Ishikawa (cell line): ENCODE results near the gene MLN.

Experiments used
- CEBPB ChIP-seq: IDR thresholded peaks from 2 replicates; pipeline ENCODE4 v1.6.1; 2012
- CREB1 ChIP-seq: IDR thresholded peaks from 2 replicates; pipeline ENCODE4 v1.6.1; 2012; ENCODE audit warnings: low read depth
- EGR1 ChIP-seq: IDR thresholded peaks from 2 replicates; pipeline ENCODE4 v1.6.1; 2012
- EP300 ChIP-seq: IDR thresholded peaks from 2 replicates; pipeline ENCODE4 v1.6.1; 2012; ENCODE audit warnings: borderline replicate concordance
- FOXM1 ChIP-seq: IDR thresholded peaks from 2 replicates; pipeline ENCODE4 v1.6.1; 2012; ENCODE audit warnings: low read depth, borderline replicate concordance
- RAD21 ChIP-seq: IDR thresholded peaks from 2 replicates; pipeline ENCODE4 v1.6.1; 2012; ENCODE audit warnings: low read depth
- TAF1 ChIP-seq: IDR thresholded peaks from 2 replicates; pipeline ENCODE4 v1.6.1; 2012; ENCODE audit warnings: low read depth, mild to moderate bottlenecking
- TEAD4 ChIP-seq: IDR thresholded peaks from 2 replicates; pipeline ENCODE4 v1.6.1; 2012
- YY1 ChIP-seq: IDR thresholded peaks from 2 replicates; pipeline ENCODE4 v1.6.1; 2012; ENCODE audit warnings: low read depth
- TF ChIP-seq, protein P1 (sequence below): IDR thresholded peaks from 2 replicates; pipeline ENCODE4 v1.6.1; 2012
- TF ChIP-seq, protein P2 (sequence below): IDR thresholded peaks from 2 replicates; pipeline ENCODE4 v1.6.1; 2012; ENCODE audit warnings: low read depth, mild to moderate bottlenecking

DNA sequence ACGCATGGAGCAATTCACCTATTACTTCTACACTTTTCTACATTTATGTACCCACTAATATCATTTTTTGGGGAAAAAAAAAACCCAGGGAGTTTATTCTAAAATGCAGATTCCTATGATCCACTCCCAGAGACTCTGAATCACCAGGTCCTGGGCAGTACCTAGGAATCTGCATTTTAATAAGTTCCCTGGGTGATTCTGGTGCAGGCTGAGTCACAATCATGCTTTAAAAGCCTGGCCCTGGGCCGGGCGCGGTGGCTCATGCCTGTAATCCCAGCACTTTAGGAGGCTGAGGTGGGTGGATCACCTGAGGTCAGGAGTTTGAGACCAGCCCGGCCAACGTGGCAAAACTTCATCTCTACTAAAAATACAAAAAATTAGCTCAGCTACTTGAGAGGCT is 43.3 kb upstream of the MLN start:
- TF ChIP-seq YY1 (no peak), CEBPB (no peak), TEAD4 (no peak), TAF1 (no peak), EGR1 (no peak), CREB1 (no peak), FOXM1 (no peak), RAD21 (no peak), EP300 (no peak)
- TF ChIP-seq, protein P1, sequence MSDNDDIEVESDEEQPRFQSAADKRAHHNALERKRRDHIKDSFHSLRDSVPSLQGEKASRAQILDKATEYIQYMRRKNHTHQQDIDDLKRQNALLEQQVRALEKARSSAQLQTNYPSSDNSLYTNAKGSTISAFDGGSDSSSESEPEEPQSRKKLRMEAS: no peak
- TF ChIP-seq, protein P2, sequence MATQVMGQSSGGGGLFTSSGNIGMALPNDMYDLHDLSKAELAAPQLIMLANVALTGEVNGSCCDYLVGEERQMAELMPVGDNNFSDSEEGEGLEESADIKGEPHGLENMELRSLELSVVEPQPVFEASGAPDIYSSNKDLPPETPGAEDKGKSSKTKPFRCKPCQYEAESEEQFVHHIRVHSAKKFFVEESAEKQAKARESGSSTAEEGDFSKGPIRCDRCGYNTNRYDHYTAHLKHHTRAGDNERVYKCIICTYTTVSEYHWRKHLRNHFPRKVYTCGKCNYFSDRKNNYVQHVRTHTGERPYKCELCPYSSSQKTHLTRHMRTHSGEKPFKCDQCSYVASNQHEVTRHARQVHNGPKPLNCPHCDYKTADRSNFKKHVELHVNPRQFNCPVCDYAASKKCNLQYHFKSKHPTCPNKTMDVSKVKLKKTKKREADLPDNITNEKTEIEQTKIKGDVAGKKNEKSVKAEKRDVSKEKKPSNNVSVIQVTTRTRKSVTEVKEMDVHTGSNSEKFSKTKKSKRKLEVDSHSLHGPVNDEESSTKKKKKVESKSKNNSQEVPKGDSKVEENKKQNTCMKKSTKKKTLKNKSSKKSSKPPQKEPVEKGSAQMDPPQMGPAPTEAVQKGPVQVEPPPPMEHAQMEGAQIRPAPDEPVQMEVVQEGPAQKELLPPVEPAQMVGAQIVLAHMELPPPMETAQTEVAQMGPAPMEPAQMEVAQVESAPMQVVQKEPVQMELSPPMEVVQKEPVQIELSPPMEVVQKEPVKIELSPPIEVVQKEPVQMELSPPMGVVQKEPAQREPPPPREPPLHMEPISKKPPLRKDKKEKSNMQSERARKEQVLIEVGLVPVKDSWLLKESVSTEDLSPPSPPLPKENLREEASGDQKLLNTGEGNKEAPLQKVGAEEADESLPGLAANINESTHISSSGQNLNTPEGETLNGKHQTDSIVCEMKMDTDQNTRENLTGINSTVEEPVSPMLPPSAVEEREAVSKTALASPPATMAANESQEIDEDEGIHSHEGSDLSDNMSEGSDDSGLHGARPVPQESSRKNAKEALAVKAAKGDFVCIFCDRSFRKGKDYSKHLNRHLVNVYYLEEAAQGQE: no peak
